Brain microvascular endothelial cell (primary cell): ENCODE results near the gene NDE1.
"Not testable (repeated sequence)": the region's sequence is repeated elsewhere in the genome, so short reads cannot be mapped to it uniquely, and the experiment has no call there.

Experiments used
- DNase-seq: peaks from one replicate; pipeline ENCODE4 v3.0.0-alpha.2; 2020
- H3K27ac ChIP-seq: fragments of 250-450 bp; sonication (Bioruptor Pico); 2 replicates; pipeline ENCODE4 v1.5.1; 2020; ENCODE audit warnings: mild to moderate bottlenecking, moderate library complexity
- H3K27me3 ChIP-seq: fragments of 250-450 bp; sonication (Bioruptor Pico); replicated peaks from 2 replicates; pipeline ENCODE4 v1.5.1; 2020; ENCODE audit warnings: mild to moderate bottlenecking
- H3K36me3 ChIP-seq: fragments of 250-450 bp; sonication (Bioruptor Pico); replicated peaks from 2 replicates; pipeline ENCODE4 v1.5.1; 2020; ENCODE audit warnings: mild to moderate bottlenecking
- H3K4me3 ChIP-seq: 2 replicates; pipeline ENCODE4 v1.5.1; 2011; ENCODE audit warnings: low read depth, mild to moderate bottlenecking, control low read depth, low read length, moderate library complexity
- CTCF ChIP-seq: IDR thresholded peaks from 2 replicates; pipeline ENCODE4 v1.5.1; 2011; ENCODE audit warnings: low read depth, mild to moderate bottlenecking, moderate library complexity, low read length, control low read depth, inconsistent platforms; ENCODE audit errors: missing control alignments
- in situ Hi-C: cut with HindIII; loops from 2 replicates; pipeline ENCODE4 v1.10.0; 2017; ENCODE audit warnings: low sequenced_read_pairs, low pct_ligation_motif_present

The NDE1 gene

GRCh38 chr16:15654591-15654990 is 4.5 kb downstream of the NDE1 start:
- no peaks in the 10 kb centered on the region for H3K27me3 ChIP-seq
- H3K4me3 ChIP-seq: no peak overlapping the region
- H3K27ac ChIP-seq: no peak overlapping the region
- TF ChIP-seq CTCF: no peak
- in situ Hi-C loops: no loop called here
- H3K36me3 ChIP-seq: no peaks in the 10 kb centered on the region
- DNase-seq: no peak

- H3K36me3 ChIP-seq, H3K4me3 ChIP-seq, DNase-seq, in situ Hi-C loops, H3K27me3 ChIP-seq, H3K27ac ChIP-seq: not testable (repeated sequence)
These were observed 5.5 kb downstream of the NDE1 start for GRCh38 chr16:15655561-15655960.

- in situ Hi-C loops: no loop called here
- Histone ChIP-seq H3K4me3 (no peak overlapping the region), H3K27me3 (no peaks in the 10 kb centered on the region), H3K36me3 (peaks cover 7% of the 10 kb centered on the region), H3K27ac (no peak overlapping the region)
- TF ChIP-seq CTCF: no peak
- DNase-seq: no peak
These were observed 8.1 kb downstream of the NDE1 start for GRCh38 chr16:15658149-15658548.

- TF ChIP-seq CTCF: no peak
- Histone ChIP-seq H3K27ac (no peak overlapping the region), H3K27me3 (no peaks in the 10 kb centered on the region), H3K4me3 (no peak overlapping the region), H3K36me3 (peaks cover 7% of the 10 kb centered on the region)
- in situ Hi-C loops: no loop called here
- no peak for DNase-seq
These were observed 8.5 kb downstream of the NDE1 start for GRCh38 chr16:15658556-15658955.

GRCh38 chr16:15660203-15660601 is 10.2 kb downstream of the NDE1 start:
- DNase-seq: no peak
- no peaks in the 10 kb centered on the region for H3K27me3 ChIP-seq
- no peak overlapping the region for H3K4me3 ChIP-seq
- peaks cover 13% of the 10 kb centered on the region for H3K36me3 ChIP-seq
- in situ Hi-C loops: no loop called here
- H3K27ac ChIP-seq: peak overlapping the region; percentile 62
- TF ChIP-seq CTCF: no peak

GRCh38 chr16:15665107-15665506 is 15.1 kb downstream of the NDE1 start:
- in situ Hi-C loops: no loop called here
- no peak for TF ChIP-seq CTCF
- no peak for DNase-seq
- H3K4me3 ChIP-seq: no peak overlapping the region
- no peaks in the 10 kb centered on the region for H3K27me3 ChIP-seq
- H3K36me3 ChIP-seq: peaks cover 50% of the 10 kb centered on the region
- no peak overlapping the region for H3K27ac ChIP-seq
